HEK293T (cell line): ENCODE results near the gene IFNK.

Experiments
- FOXA1 ChIP-seq: fragments of 450-650 bp; IDR thresholded peaks from 2 replicates; pipeline ENCODE4 v1.6.1; 2016; ENCODE audit warnings: mild to moderate bottlenecking
- SP1 ChIP-seq: fragments of 450-650 bp; IDR thresholded peaks from 2 replicates; pipeline ENCODE4 v1.6.1; 2017

- TF ChIP-seq FOXA1 (no peak), SP1 (no peak)
Measured at GRCh38 chr9:27572061-27572460, 48.0 kb downstream of the IFNK start.
